ENCODE data around the gene CNGA2. TPM values are rescaled to one million over a fixed set of nuclear protein-coding genes. Genes with fewer than 3 reads are reported as not detected.

The CNGA2 gene
- total RNA-seq, 8 experiments from 2014 or later = 0.04 to 0.38 (median 0.31) TPM; not detected in 5

- H3K4me1 ChIP-seq (replicated peaks in 1 of 2) = no peaks in the 10 kb centered on the region
- in situ Hi-C loops (cut with MboI; ENCODE audit: low pct_unique_long_range_greater_than_20kb in 2 of 9, low sequenced_read_pairs in 9 of 9, unreplicated experiment in 9 of 9) = loop anchor here in 5 of 9 experiments (25.0 kb wide), 2 partner anchors 574 to 874 kb away; partner anchors contain the start of gene GABRQ (in 5 of the 5)
- no peak for ATAC-seq (replicated peaks in 6 of 8)
- H3K4me3 ChIP-seq = no peak overlapping the region
- H3K27ac ChIP-seq = no peak overlapping the region
- WGBS, 10 experiments = 17 to 50% (median 30%) methylated on average over 1 of the region's 2 CpGs; no CpG with 5 or more reads in 7 of the 10 experiments
These were observed 28.3 kb downstream of the CNGA2 start for GRCh38 chrX:151762802-151763201.

- Histone ChIP-seq H3K27ac (no peak overlapping the region), H3K4me3 (no peak overlapping the region), H3K4me1 (replicated peaks in 1 of 2) (no peaks in the 10 kb centered on the region)
- WGBS, 10 experiments = 39 to 80% methylated on average over 1 to 3 of the region's 8 CpGs; no CpG with 5 or more reads in 8 of the 10 experiments
- no peak for ATAC-seq (replicated peaks in 6 of 8)
- in situ Hi-C loops (cut with MboI; ENCODE audit: low pct_unique_long_range_greater_than_20kb in 2 of 9, low sequenced_read_pairs in 9 of 9, unreplicated experiment in 9 of 9) = loop anchor here in 5 of 9 experiments (25.0 kb wide), 2 partner anchors 574 to 874 kb away; partner anchors contain the start of gene GABRQ (in 5 of the 5)
These were observed 29.2 kb downstream of the CNGA2 start for GRCh38 chrX:151763711-151764110.

GRCh38 chrX:151765026-151765425 is 30.5 kb downstream of the CNGA2 start:
- no peak for ATAC-seq (replicated peaks in 6 of 8)
- in situ Hi-C loops (cut with MboI; ENCODE audit: low pct_unique_long_range_greater_than_20kb in 2 of 9, low sequenced_read_pairs in 9 of 9, unreplicated experiment in 9 of 9) = loop anchor here in 5 of 9 experiments (25.0 kb wide), 2 partner anchors 572 to 872 kb away; partner anchors contain the start of gene GABRQ (in 5 of the 5)
- no peak overlapping the region for H3K27ac ChIP-seq
- H3K4me3 ChIP-seq = no peak overlapping the region
- WGBS, 10 experiments = 53% methylated on average over 2 of the region's 2 CpGs; no CpG with 5 or more reads in 9 of the 10 experiments
- no peaks in the 10 kb centered on the region for H3K4me1 ChIP-seq (replicated peaks in 1 of 2)

DNA sequence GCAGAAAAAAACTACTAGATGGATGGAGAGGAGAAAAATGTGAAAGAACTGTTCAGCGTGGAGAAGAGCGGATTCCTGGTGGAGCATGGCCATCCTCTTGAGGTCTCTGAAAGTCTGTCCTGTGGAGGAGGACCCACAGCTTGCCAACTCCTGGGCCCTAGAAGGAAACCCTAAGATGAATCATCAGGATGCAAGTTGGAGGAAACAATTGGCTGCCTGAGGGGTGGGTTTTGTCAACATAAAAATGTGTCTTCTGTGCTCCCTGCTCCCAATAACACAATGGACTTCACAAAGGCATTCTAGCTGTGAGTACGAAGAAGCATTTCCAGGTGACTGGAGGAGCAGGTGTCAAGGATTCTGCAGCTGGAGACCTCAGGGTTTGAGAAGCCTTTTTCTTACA is 37.2 kb downstream of the CNGA2 start:
- WGBS, 10 experiments = 80 to 100% (median 92%) methylated on average over 1 to 2 of the region's 3 CpGs; no CpG with 5 or more reads in 7 of the 10 experiments
- no peak for ATAC-seq (replicated peaks in 6 of 8)
- in situ Hi-C loops (cut with MboI; ENCODE audit: low pct_unique_long_range_greater_than_20kb in 2 of 9, low sequenced_read_pairs in 9 of 9, unreplicated experiment in 9 of 9) = loop anchor here in 5 of 9 experiments (25.0 kb wide), 2 partner anchors 566 to 866 kb away; partner anchors contain the start of gene GABRQ (in 5 of the 5)
- H3K4me1 ChIP-seq (replicated peaks in 1 of 2) = peaks cover 0 to 4% of the 10 kb centered on the region in 2 donors
- H3K27ac ChIP-seq = no peak overlapping the region
- H3K4me3 ChIP-seq = no peak overlapping the region

DNA sequence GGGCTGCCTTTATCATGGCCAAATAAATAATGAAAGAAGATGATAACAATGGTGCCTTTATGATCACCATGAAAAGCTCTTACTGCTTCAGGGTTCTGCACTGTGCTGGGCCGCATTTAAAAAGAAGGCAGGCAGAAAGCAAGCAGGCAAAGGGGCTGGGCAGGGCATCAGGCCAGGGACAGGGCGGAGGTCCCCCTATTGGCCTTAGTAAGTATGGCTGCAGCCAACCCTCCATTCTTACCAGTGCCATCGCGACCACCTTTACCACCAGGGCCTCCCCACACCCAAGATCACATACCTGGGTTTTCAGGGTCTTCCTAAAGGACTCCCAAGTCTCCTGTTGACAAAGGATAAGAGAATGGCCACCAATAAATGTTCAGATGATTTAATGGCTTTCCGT is 38.9 kb downstream of the CNGA2 start:
- ATAC-seq (replicated peaks in 6 of 8) = no peak
- 28 to 67% (median 60%) methylated on average over 1 to 2 of the region's 5 CpGs; no CpG with 5 or more reads in 7 of the 10 experiments for WGBS, 10 experiments
- H3K4me1 ChIP-seq (replicated peaks in 1 of 2) = peaks cover 0 to 4% of the 10 kb centered on the region in 2 donors
- H3K27ac ChIP-seq = no peak overlapping the region
- in situ Hi-C loops (cut with MboI; ENCODE audit: low pct_unique_long_range_greater_than_20kb in 2 of 9, low sequenced_read_pairs in 9 of 9, unreplicated experiment in 9 of 9) = loop anchor here in 5 of 9 experiments (25.0 kb wide), 2 partner anchors 564 to 864 kb away; partner anchors contain the start of gene GABRQ (in 5 of the 5)
- H3K4me3 ChIP-seq = no peak overlapping the region

- in situ Hi-C loops (cut with MboI; ENCODE audit: low pct_unique_long_range_greater_than_20kb in 2 of 9, low sequenced_read_pairs in 9 of 9, unreplicated experiment in 9 of 9) = loop anchor here in 5 of 9 experiments (25.0 kb wide), 2 partner anchors 563 to 863 kb away; partner anchors contain the start of gene GABRQ (in 5 of the 5)
- H3K4me1 ChIP-seq (replicated peaks in 1 of 2) = peaks cover 0 to 4% of the 10 kb centered on the region in 2 donors
These were observed 39.9 kb downstream of the CNGA2 start for GRCh38 chrX:151774421-151774820.

DNA sequence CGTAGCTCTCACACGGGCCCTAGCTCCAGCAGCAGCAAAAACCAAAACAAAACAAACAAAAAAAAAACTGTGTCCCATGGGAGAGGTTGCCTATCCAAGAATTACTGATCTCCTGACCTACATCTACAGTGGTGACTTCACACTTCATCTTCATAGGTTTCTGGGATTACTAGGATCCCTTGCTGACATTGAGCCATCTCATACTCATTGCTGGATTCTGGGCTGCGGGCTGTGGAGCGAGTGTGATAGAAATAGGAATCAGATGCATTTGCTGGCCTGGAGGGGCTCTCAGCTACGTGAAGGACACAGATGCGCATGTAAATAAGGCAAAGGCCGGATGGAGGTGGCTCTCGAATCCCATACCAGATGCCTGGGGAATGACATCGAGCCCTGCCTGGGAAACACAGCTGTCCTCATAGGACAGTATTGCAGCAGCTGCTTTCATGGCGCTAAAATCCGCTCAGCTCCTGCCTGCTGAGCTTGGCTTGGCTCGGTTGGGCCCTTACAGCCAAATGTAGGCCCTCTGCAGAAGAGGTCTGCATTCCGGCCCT is 41.7 kb downstream of the CNGA2 start:
- H3K4me1 ChIP-seq (replicated peaks in 1 of 2) = peaks cover 0 to 4% of the 10 kb centered on the region in 2 donors
- in situ Hi-C loops (cut with MboI; ENCODE audit: low pct_unique_long_range_greater_than_20kb in 2 of 9, low sequenced_read_pairs in 9 of 9, unreplicated experiment in 9 of 9) = no loop called here
- ATAC-seq (replicated peaks in 6 of 8) = peak in 7 of 8 experiments; percentile 30 to 92 (median 74)
- H3K27ac ChIP-seq = no peak overlapping the region
- 20 to 40% (median 36%) methylated on average over 1 to 9 of the region's 13 CpGs; no CpG with 5 or more reads in 6 of the 10 experiments for WGBS, 10 experiments
- no peak overlapping the region for H3K4me3 ChIP-seq

More at GRCh38 chrX:151774421-151774820, 39.9 kb downstream of the CNGA2 start:
- no peak for ATAC-seq (replicated peaks in 6 of 8)
- WGBS, 10 experiments = 20 to 83% (median 62%) methylated on average over 1 to 3 of the region's 3 CpGs; no CpG with 5 or more reads in 7 of the 10 experiments
- Histone ChIP-seq H3K27ac (no peak overlapping the region), H3K4me3 (no peak overlapping the region)

- peak in 2 of 8 experiments; percentile 11 to 38 for ATAC-seq (replicated peaks in 6 of 8)
- in situ Hi-C loops (cut with MboI; ENCODE audit: low pct_unique_long_range_greater_than_20kb in 2 of 9, low sequenced_read_pairs in 9 of 9, unreplicated experiment in 9 of 9) = no loop called here
- Histone ChIP-seq H3K27ac (no peak overlapping the region), H3K4me1 (replicated peaks in 1 of 2) (peaks cover 0 to 4% of the 10 kb centered on the region in 2 donors), H3K4me3 (no peak overlapping the region)
- WGBS, 10 experiments = 28 to 87% (median 60%) methylated on average over 1 to 3 of the region's 5 CpGs; no CpG with 5 or more reads in 6 of the 10 experiments
These were observed 42.4 kb downstream of the CNGA2 start for GRCh38 chrX:151776936-151777335.

DNA sequence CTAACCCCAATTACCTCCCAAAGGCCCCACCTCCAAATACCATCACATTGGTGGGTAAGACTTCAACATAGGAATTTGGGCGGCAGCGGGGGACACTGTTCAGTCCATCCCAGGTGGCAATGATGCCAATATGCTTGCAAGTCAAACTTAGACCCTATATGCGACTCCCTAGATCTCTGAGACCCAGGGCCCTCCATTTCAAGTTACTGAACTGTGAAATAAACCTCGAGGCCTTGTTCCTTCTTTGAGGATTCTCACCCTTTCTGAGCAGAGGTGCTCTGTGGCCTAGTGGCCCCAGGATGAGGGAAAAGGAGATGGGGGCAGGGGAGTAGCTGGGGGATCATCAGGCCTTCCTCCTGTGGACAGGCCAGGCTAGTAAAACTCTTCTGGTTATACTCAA is 44.7 kb downstream of the CNGA2 start:
- in situ Hi-C loops (cut with MboI; ENCODE audit: low pct_unique_long_range_greater_than_20kb in 2 of 9, low sequenced_read_pairs in 9 of 9, unreplicated experiment in 9 of 9) = no loop called here
- 50 to 83% methylated on average over 1 to 2 of the region's 4 CpGs; no CpG with 5 or more reads in 8 of the 10 experiments for WGBS, 10 experiments
- H3K4me3 ChIP-seq = no peak overlapping the region
- no peak overlapping the region for H3K27ac ChIP-seq
- peaks cover 0 to 4% of the 10 kb centered on the region in 2 donors for H3K4me1 ChIP-seq (replicated peaks in 1 of 2)
- no peak for ATAC-seq (replicated peaks in 6 of 8)

DNA sequence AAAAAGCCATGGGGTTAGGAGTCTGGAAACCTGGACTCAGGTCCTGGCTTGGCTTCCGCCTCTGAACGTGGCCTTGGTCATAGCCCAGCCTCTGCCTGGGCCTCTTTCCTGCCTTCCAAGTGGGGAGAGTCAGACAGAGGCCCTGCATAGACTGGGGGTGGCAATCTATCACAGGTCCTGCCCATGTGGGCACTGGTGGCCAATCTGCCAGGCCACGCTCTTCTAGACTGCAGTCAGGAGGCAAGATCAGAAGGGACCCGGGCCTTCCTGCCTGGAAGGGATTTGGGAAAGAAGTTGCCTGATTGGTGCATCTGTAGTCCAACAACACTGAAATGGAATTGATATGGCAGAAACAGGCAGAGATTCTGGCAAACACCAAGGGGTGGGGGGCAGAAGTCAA is 46.1 kb downstream of the CNGA2 start:
- Histone ChIP-seq H3K4me3 (no peak overlapping the region), H3K4me1 (replicated peaks in 1 of 2) (peaks cover 0 to 4% of the 10 kb centered on the region in 2 donors), H3K27ac (no peak overlapping the region)
- in situ Hi-C loops (cut with MboI; ENCODE audit: low pct_unique_long_range_greater_than_20kb in 2 of 9, low sequenced_read_pairs in 9 of 9, unreplicated experiment in 9 of 9) = no loop called here
- no peak for ATAC-seq (replicated peaks in 6 of 8)
- whole genome bisulfite sequencing, 10 experiments = 72% methylated on average over 2 of the region's 4 CpGs; no CpG with 5 or more reads in 9 of the 10 experiments

GRCh38 chrX:151789179-151789800 is 54.7 kb downstream of the CNGA2 start:
- no peak overlapping the region for H3K4me3 ChIP-seq
- in situ Hi-C loops (cut with MboI; ENCODE audit: low pct_unique_long_range_greater_than_20kb in 2 of 9, low sequenced_read_pairs in 9 of 9, unreplicated experiment in 9 of 9) = no loop called here
- 14 to 100% (median 34%) methylated on average over 1 to 4 of the region's 6 CpGs; no CpG with 5 or more reads in 7 of the 10 experiments for WGBS, 10 experiments
- no peaks in the 10 kb centered on the region for H3K4me1 ChIP-seq (replicated peaks in 1 of 2)
- no peak overlapping the region for H3K27ac ChIP-seq
- peak in 4 of 8 experiments; percentile 16 to 97 (median 84) for ATAC-seq (replicated peaks in 6 of 8)

GRCh38 chrX:151790481-151791160 is 56.1 kb downstream of the CNGA2 start:
- WGBS, 10 experiments = 0 to 86% (median 43%) methylated on average over 1 to 3 of the region's 3 CpGs; no CpG with 5 or more reads in 4 of the 10 experiments
- Histone ChIP-seq H3K4me1 (replicated peaks in 1 of 2) (no peaks in the 10 kb centered on the region), H3K27ac (no peak overlapping the region), H3K4me3 (no peak overlapping the region)
- in situ Hi-C loops (cut with MboI; ENCODE audit: low pct_unique_long_range_greater_than_20kb in 2 of 9, low sequenced_read_pairs in 9 of 9, unreplicated experiment in 9 of 9) = no loop called here
- ATAC-seq (replicated peaks in 6 of 8) = peak in 3 of 8 experiments; percentile 14 to 87 (median 31)
